CD14-positive monocyte (primary cell): ENCODE results near the gene DNAJC7. TPM values are rescaled to one million over a fixed set of nuclear protein-coding genes. Genes with fewer than 3 reads are reported as not detected.

ENCODE experiments used
- DNase-seq, 3 donors: peaks; one replicate each; pipeline ENCODE4 v3.0.0-alpha.2; 2011 to 2022
- H2AFZ ChIP-seq: 2 replicates; pipeline ENCODE4 v1.6.0; 2012; ENCODE audit warnings: mild to moderate bottlenecking, low read depth, low read length, inconsistent platforms; ENCODE audit not compliant: insufficient read depth, poor library complexity, severe bottlenecking
- H3K27ac ChIP-seq, 2 donors: 1 replicate in 1 of 2; 2 replicates in 1 of 2; pipeline ENCODE4 v1.5.1; 2012 to 2013; ENCODE audit warnings: low read length in 2 of 2, control low read depth in 1 of 2, inconsistent platforms in 1 of 2, low read depth in 1 of 2, mild to moderate bottlenecking in 1 of 2
- H3K27me3 ChIP-seq, 2 donors: one replicate each; pipeline versions ENCODE4 v1.6.0 to v1.6.1; 2011 to 2013; ENCODE audit warnings: low read length in 2 of 2; ENCODE audit not compliant: control insufficient read depth in 2 of 2, insufficient read depth in 2 of 2
- H3K36me3 ChIP-seq, 2 donors: replicated peaks in 1 of 2; 1 replicate in 1 of 2; 2 replicates in 1 of 2; pipeline versions ENCODE4 v1.5.1 to v1.6.1; 2012 to 2013; ENCODE audit warnings: low read length in 2 of 2, control low read depth in 1 of 2, inconsistent platforms in 1 of 2, mild to moderate bottlenecking in 1 of 2; ENCODE audit not compliant: insufficient read depth in 2 of 2, control insufficient read depth in 1 of 2
- H3K4me1 ChIP-seq, 2 donors: 1 replicate in 1 of 2; 2 replicates in 1 of 2; pipeline versions ENCODE4 v1.5.1 to v1.6.1; 2012 to 2013; ENCODE audit warnings: low read length in 2 of 2, control low read depth in 1 of 2, inconsistent platforms in 1 of 2, mild to moderate bottlenecking in 1 of 2, moderate library complexity in 1 of 2; ENCODE audit not compliant: insufficient read depth in 2 of 2, control insufficient read depth in 1 of 2
- H3K4me2 ChIP-seq: replicated peaks from 2 replicates; pipeline ENCODE3; 2012; ENCODE audit warnings: low read length, moderate library complexity, mild to moderate bottlenecking; ENCODE audit not compliant: poor library complexity, severe bottlenecking; ENCODE audit errors: extremely low read depth
- H3K4me3 ChIP-seq, 3 experiments: fragments of 200-600 bp in 1 of 3; sonication (generic) in 1 of 3; replicated peaks in 1 of 3; 1 replicate in 2 of 3; 2 replicates in 1 of 3; pipeline ENCODE4 v1.5.1; 2011 to 2013; ENCODE audit warnings: low read length in 3 of 3, mild to moderate bottlenecking in 3 of 3, control low read depth in 2 of 3, low read depth in 2 of 3, inconsistent platforms in 1 of 3, moderate library complexity in 1 of 3
- H3K79me2 ChIP-seq: 2 replicates; pipeline ENCODE4 v1.6.0; 2012; ENCODE audit warnings: mild to moderate bottlenecking, control low read depth, inconsistent platforms, low read length, moderate library complexity; ENCODE audit not compliant: insufficient read depth
- H3K9ac ChIP-seq: 2 replicates; pipeline ENCODE4 v1.6.0; 2017; ENCODE audit warnings: low read length, mild to moderate bottlenecking; ENCODE audit not compliant: insufficient read depth, poor library complexity, severe bottlenecking
- H3K9me3 ChIP-seq, 2 donors: replicated peaks in 1 of 2; 1 replicate in 1 of 2; 2 replicates in 1 of 2; pipeline versions ENCODE4 v1.5.1 to v1.6.1; 2012 to 2013; ENCODE audit warnings: low read length in 2 of 2, control low read depth in 1 of 2; ENCODE audit not compliant: control insufficient read depth in 1 of 2, insufficient read depth in 1 of 2
- H4K20me1 ChIP-seq: 2 replicates; pipeline ENCODE4 v1.6.0; 2012; ENCODE audit warnings: mild to moderate bottlenecking, low read length, control low read depth, moderate library complexity; ENCODE audit not compliant: insufficient read depth
- H3K27ac Mint-ChIP-seq, 7 donors: one replicate each; pipeline ENCODE4 v1.8.0; 2020; ENCODE audit warnings: mild to moderate bottlenecking in 7 of 7, mixed read lengths in 7 of 7, moderate library complexity in 6 of 7, inconsistent platforms in 2 of 7
- H3K27me3 Mint-ChIP-seq, 3 donors: one replicate each; pipeline ENCODE4 v1.8.0; 2021 to 2022; ENCODE audit warnings: low read depth in 3 of 3, mild to moderate bottlenecking in 3 of 3, mixed read lengths in 3 of 3, moderate library complexity in 3 of 3, inconsistent platforms in 1 of 3
- H3K36me3 Mint-ChIP-seq, 2 donors: one replicate each; pipeline ENCODE4 v1.8.0; 2020; ENCODE audit warnings: mixed read lengths in 2 of 2, inconsistent platforms in 1 of 2, mild to moderate bottlenecking in 1 of 2
- H3K4me1 Mint-ChIP-seq: one replicate; pipeline ENCODE4 v1.8.0; 2020; ENCODE audit warnings: mild to moderate bottlenecking, mixed read lengths
- H3K4me3 Mint-ChIP-seq, 2 donors: one replicate each; pipeline ENCODE4 v1.8.0; 2020; ENCODE audit warnings: mild to moderate bottlenecking in 2 of 2, mixed read lengths in 2 of 2, moderate library complexity in 1 of 2
- H3K9me3 Mint-ChIP-seq, 7 donors: one replicate each; pipeline ENCODE4 v1.8.0; 2020 to 2022; ENCODE audit warnings: mixed read lengths in 7 of 7, mild to moderate bottlenecking in 6 of 7, moderate library complexity in 6 of 7, inconsistent platforms in 2 of 7
- CTCF ChIP-seq: fragments of 200-600 bp; IDR thresholded peaks from one replicate; pipeline ENCODE4 v1.8.0; 2022; ENCODE audit warnings: antibody characterized with exemption, mild to moderate bottlenecking
- WGBS: methylation state at CpG from one replicate; pipeline ENCODE4 v1.1.5; 2013; ENCODE audit warnings: missing lambda C conversion rate; ENCODE audit not compliant: insufficient coverage; 5-methylcytosine and 5-hydroxymethylcytosine counted together
- intact Hi-C, 2 donors: fragments of 100-400 bp; cut with micrococcal nuclease; formaldehyde crosslinking; loops; one replicate each; pipeline versions ENCODE4 v1.15.0 to v1.15.1; 2023
- polyA plus RNA-seq, 3 donors: library from polyadenylated mRNA; depleted of rRNA in 1 of 3; unstranded in 2 of 3; stranded (reverse) in 1 of 3; fragments of 300-500 nt in 2 of 3; fragments of >200 nt in 1 of 3; fragmentation: Illumina TruSeq in 2 of 3; gene quantifications; 1 replicate in 2 of 3; 2 replicates in 1 of 3; pipeline ENCODE4 v1.2.3, GENCODE V29; 2012 to 2021

Gene DNAJC7
- polyA plus RNA-seq, 3 donors, result 29.1 to 79.7 (median 59.6) TPM

GRCh38 chr17:41968676-41969075 is 48.6 kb downstream of the DNAJC7 start:
- H3K4me1 Mint-ChIP-seq, result peaks cover 48% of the 10 kb centered on the region
- H3K9ac ChIP-seq, result no peak overlapping the region

GRCh38 chr17:41967921-41968578 is 49.2 kb downstream of the DNAJC7 start:
- peaks cover 13 to 34% of the 10 kb centered on the region in 2 donors for H3K36me3 Mint-ChIP-seq
- H3K27ac ChIP-seq, result peak overlapping the region in 1 of 2 donors; percentile 83
- H3K79me2 ChIP-seq, result peaks cover 56% of the 10 kb centered on the region
- TF ChIP-seq CTCF, result no peak
- intact Hi-C loops, result loop anchor here in 1 of 2 donors (2.0 to 5.0 kb wide), 2 partner anchors 44 to 187 kb away; partner anchors contain the start of gene RAB5C
- no peak overlapping the region for H3K9ac ChIP-seq
- peaks cover 19 to 40% of the 10 kb centered on the region in 2 donors for H3K4me1 ChIP-seq
- H3K4me3 ChIP-seq, result peak overlapping the region in 1 of 3 experiments; percentile 92
- H2AFZ ChIP-seq, result no peak overlapping the region
- H4K20me1 ChIP-seq, result peaks cover 61% of the 10 kb centered on the region
- H3K27me3 Mint-ChIP-seq, result peaks cover 0 to 2% (median 0%) of the 10 kb centered on the region in 3 donors
- H3K9me3 Mint-ChIP-seq, result no peaks in the 10 kb centered on the region
- peaks cover 23 to 40% of the 10 kb centered on the region in 2 donors for H3K36me3 ChIP-seq
- H3K27me3 ChIP-seq, result no peaks in the 10 kb centered on the region
- peak overlapping the region in 5 of 7 donors; percentile 29 to 80 (median 48) for H3K27ac Mint-ChIP-seq
- peak overlapping the region; percentile 89 for H3K4me2 ChIP-seq
- 93% methylated on average over 28 of the region's 37 CpGs for WGBS
- DNase-seq, result no peak
- no peaks in the 10 kb centered on the region for H3K9me3 ChIP-seq
- H3K4me3 Mint-ChIP-seq, result peak overlapping the region; percentile 73 to 87
- peaks cover 46% of the 10 kb centered on the region for H3K4me1 Mint-ChIP-seq

More at GRCh38 chr17:41968676-41969075, 48.6 kb downstream of the DNAJC7 start:
- Histone ChIP-seq H3K4me2 (no peak overlapping the region), H2AFZ (no peak overlapping the region), H4K20me1 (peaks cover 67% of the 10 kb centered on the region), H3K4me3 (no peak overlapping the region), H3K27me3 (no peaks in the 10 kb centered on the region), H3K27ac (no peak overlapping the region), H3K4me1 (peaks cover 19 to 40% of the 10 kb centered on the region in 2 donors), H3K79me2 (peaks cover 60% of the 10 kb centered on the region), H3K36me3 (peaks cover 29 to 46% of the 10 kb centered on the region in 2 donors), H3K9me3 (no peaks in the 10 kb centered on the region)
- H3K36me3 Mint-ChIP-seq, result peaks cover 19 to 41% of the 10 kb centered on the region in 2 donors
- H3K27ac Mint-ChIP-seq, result peak overlapping the region in 3 of 7 donors; percentile 21 to 70 (median 66)
- WGBS, result 92% methylated on average over 3 of the region's 10 CpGs
- TF ChIP-seq CTCF, result no peak
- no peaks in the 10 kb centered on the region for H3K9me3 Mint-ChIP-seq
- DNase-seq, result no peak
- H3K4me3 Mint-ChIP-seq, result peak overlapping the region in 1 of 2 donors; percentile 34
- H3K27me3 Mint-ChIP-seq, result peaks cover 0 to 2% (median 0%) of the 10 kb centered on the region in 3 donors
- intact Hi-C loops, result loop anchor here in 1 of 2 donors (5.0 kb wide), 1 partner anchor 44 kb away; no protein-coding TSS in a partner anchor
